H1 (cell line): Measurements from ENCODE around the gene TBC1D4. TPM values are rescaled to one million over a fixed set of nuclear protein-coding genes. Genes with fewer than 3 reads are reported as not detected.

Source experiments
- CTCF ChIA-PET: fragments of 300-600 bp; sonication (Branson Sonifier 250); formaldehyde crosslinking; loops from one replicate; lab custom pipeline; 2021; ENCODE audit not compliant: partially characterized antibody; lab: Charles Lee
- POLR2A ChIA-PET: fragments of 300-600 bp; sonication (Branson Sonifier 250); formaldehyde crosslinking; loops from one replicate; lab custom pipeline; 2021; ENCODE audit warnings: inconsistent platforms; ENCODE audit not compliant: partially characterized antibody; lab: Charles Lee
- DNase-seq, 2 experiments: peaks; one replicate each; pipeline versions ENCODE4 v3.0.0 to v3.0.0-alpha.2; 2010 to 2022; ENCODE audit warnings: low spot score in 2 of 2, low read depth in 1 of 2, mixed read lengths in 1 of 2
- FAIRE-seq: peaks from 2 replicates; lab custom pipeline; 2011; peaks lifted over from hg19 to GRCh38; lab: Jason Lieb, UNC
- H2AFZ ChIP-seq: 2 replicates; pipeline ENCODE4 v1.8.1; 2012; ENCODE audit warnings: low read length, inconsistent platforms
- H2AK5ac ChIP-seq: 2 replicates; pipeline ENCODE4 v1.6.1; 2013; ENCODE audit warnings: low read depth, low read length
- H2BK120ac ChIP-seq: replicated peaks from 2 replicates; pipeline ENCODE3; 2013; ENCODE audit warnings: low read depth, low read length, inconsistent platforms
- H2BK12ac ChIP-seq: 2 replicates; pipeline ENCODE4 v1.6.1; 2013; ENCODE audit warnings: low read depth, low read length
- H2BK15ac ChIP-seq: 2 replicates; pipeline ENCODE4 v1.6.1; 2013; ENCODE audit warnings: low read length
- H2BK20ac ChIP-seq: 2 replicates; pipeline ENCODE4 v1.6.1; 2013; ENCODE audit warnings: low read length
- H2BK5ac ChIP-seq: 2 replicates; pipeline ENCODE4 v1.6.1; 2013; ENCODE audit warnings: low read depth, low read length
- H3K14ac ChIP-seq: 2 replicates; pipeline ENCODE4 v1.6.1; 2013; ENCODE audit warnings: inconsistent platforms; ENCODE audit not compliant: insufficient read length
- H3K18ac ChIP-seq: 2 replicates; pipeline ENCODE4 v1.6.1; 2013; ENCODE audit warnings: low read length; ENCODE audit errors: extremely low read depth
- H3K23ac ChIP-seq: 2 replicates; pipeline ENCODE4 v1.6.1; 2013; ENCODE audit warnings: inconsistent platforms; ENCODE audit not compliant: insufficient read length
- H3K23me2 ChIP-seq: 2 replicates; pipeline ENCODE4 v1.6.1; 2013; ENCODE audit warnings: low read depth, low read length
- H3K27ac ChIP-seq: 2 replicates; pipeline ENCODE4 v1.6.1; 2011; ENCODE audit warnings: low read depth, low read length, inconsistent platforms
- H3K27me3 ChIP-seq, 4 experiments: replicated peaks in 1 of 4; 1 replicate in 1 of 4; 2 replicates in 3 of 4; pipeline versions ENCODE4 v1.6.1 to v1.8.1; 2011 to 2013; ENCODE audit warnings: low read length in 3 of 4, mild to moderate bottlenecking in 3 of 4, inconsistent platforms in 2 of 4, mixed read lengths in 2 of 4, moderate library complexity in 1 of 4; ENCODE audit not compliant: control insufficient read depth in 3 of 4, insufficient read depth in 3 of 4; ENCODE audit errors: extremely low read depth in 1 of 4
- H3K36me3 ChIP-seq, 4 experiments: 2 replicates each; pipeline versions ENCODE4 v1.6.1 to v1.8.1; 2011 to 2013; ENCODE audit warnings: mild to moderate bottlenecking in 4 of 4, low read length in 3 of 4, moderate library complexity in 2 of 4, control low read depth in 1 of 4, inconsistent platforms in 1 of 4; ENCODE audit not compliant: insufficient read depth in 4 of 4, control insufficient read depth in 2 of 4
- H3K4ac ChIP-seq: replicated peaks from 2 replicates; pipeline ENCODE3; 2013; ENCODE audit warnings: low read length, low read depth, mixed read lengths, inconsistent platforms; ENCODE audit not compliant: insufficient read length
- H3K4me1 ChIP-seq, 4 experiments: replicated peaks in 1 of 4; 1 replicate in 1 of 4; 2 replicates in 3 of 4; pipeline versions ENCODE4 v1.6.1 to v1.8.1; 2011 to 2013; ENCODE audit warnings: low read length in 3 of 4, inconsistent platforms in 2 of 4, mixed read lengths in 1 of 4; ENCODE audit not compliant: insufficient read depth in 4 of 4, control insufficient read depth in 3 of 4
- H3K4me2 ChIP-seq, 2 experiments: 2 replicates each; pipeline versions ENCODE4 v1.6.1 to v1.8.1; 2011 to 2013; ENCODE audit warnings: low read depth in 2 of 2, low read length in 2 of 2, control low read depth in 1 of 2, inconsistent platforms in 1 of 2, mild to moderate bottlenecking in 1 of 2; ENCODE audit not compliant: insufficient read depth in 1 of 2
- H3K4me3 ChIP-seq, 4 experiments: fragments of 200-600, 300-600 bp in 1 of 4; sonication (generic), shearing (Covaris generic), sonication (Bioruptor Twin) in 1 of 4; 2 replicates each; pipeline versions ENCODE4 v1.5.1 to v1.8.1; 2011 to 2016; ENCODE audit warnings: low read length in 4 of 4, low read depth in 3 of 4, control low read depth in 2 of 4, inconsistent platforms in 2 of 4, mild to moderate bottlenecking in 2 of 4, mixed read lengths in 1 of 4, moderate library complexity in 1 of 4; ENCODE audit not compliant: insufficient read depth in 2 of 4; ENCODE audit errors: extremely low read depth in 1 of 4
- H3K56ac ChIP-seq: replicated peaks from 2 replicates; pipeline ENCODE3; 2013; ENCODE audit warnings: low read depth, mild to moderate bottlenecking, mixed read lengths, low read length, inconsistent platforms; ENCODE audit not compliant: insufficient read length
- H3K79me1 ChIP-seq: 2 replicates; pipeline ENCODE4 v1.6.1; 2013; ENCODE audit warnings: low read depth, low read length, control low read depth
- H3K79me2 ChIP-seq, 2 experiments: 2 replicates each; pipeline versions ENCODE4 v1.6.1 to v1.8.1; 2012 to 2013; ENCODE audit warnings: low read length in 2 of 2, mild to moderate bottlenecking in 2 of 2, inconsistent platforms in 1 of 2; ENCODE audit not compliant: insufficient read depth in 2 of 2, control insufficient read depth in 1 of 2
- H3K9ac ChIP-seq, 4 experiments: replicated peaks in 1 of 4; 1 replicate in 1 of 4; 2 replicates in 3 of 4; pipeline versions ENCODE4 v1.6.1 to v1.8.1; 2011 to 2013; ENCODE audit warnings: low read depth in 3 of 4, low read length in 3 of 4, control low read depth in 2 of 4, mild to moderate bottlenecking in 2 of 4, moderate library complexity in 2 of 4, inconsistent platforms in 1 of 4; ENCODE audit errors: extremely low read depth in 1 of 4
- H3K9me3 ChIP-seq, 2 experiments: 2 replicates each; pipeline versions ENCODE4 v1.6.1 to v1.8.1; 2012 to 2013; ENCODE audit warnings: mild to moderate bottlenecking in 2 of 2, moderate library complexity in 2 of 2, control low read depth in 1 of 2, inconsistent platforms in 1 of 2, low read depth in 1 of 2, low read length in 1 of 2, mixed read lengths in 1 of 2; ENCODE audit not compliant: insufficient read depth in 2 of 2
- H4K20me1 ChIP-seq, 2 experiments: replicated peaks in 1 of 2; 2 replicates each; pipeline versions ENCODE3 to v1.8.1; 2011 to 2013; ENCODE audit warnings: inconsistent platforms in 2 of 2, low read length in 2 of 2, mild to moderate bottlenecking in 1 of 2; ENCODE audit not compliant: insufficient read depth in 2 of 2, control insufficient read depth in 1 of 2
- H4K5ac ChIP-seq: 2 replicates; pipeline ENCODE4 v1.6.1; 2013; ENCODE audit warnings: low read length, low read depth, mixed read lengths, inconsistent platforms; ENCODE audit not compliant: insufficient read length
- H4K8ac ChIP-seq: 2 replicates; pipeline ENCODE4 v1.8.0; 2013; ENCODE audit warnings: mild to moderate bottlenecking, moderate library complexity, low read length, inconsistent platforms; ENCODE audit not compliant: insufficient read depth; ENCODE audit errors: extremely low read depth
- H4K91ac ChIP-seq: replicated peaks from 2 replicates; pipeline ENCODE3; 2013; ENCODE audit warnings: low read length, mixed read lengths, inconsistent platforms; ENCODE audit not compliant: insufficient read length
- HDAC6 ChIP-seq: IDR thresholded peaks from one replicate; pipeline ENCODE4 v1.7.1; 2012; ENCODE audit warnings: low read depth, mild to moderate bottlenecking, inconsistent platforms, low read length, moderate library complexity
- RXRA ChIP-seq: IDR thresholded peaks from 2 replicates; pipeline ENCODE4 v1.6.1; 2011; ENCODE audit warnings: low read depth, mild to moderate bottlenecking, low read length, moderate library complexity; ENCODE audit not compliant: insufficient read depth
- SIN3A ChIP-seq, 2 experiments: IDR thresholded peaks in 1 of 2; conservative IDR thresholded peaks in 1 of 2; 2 replicates each; pipeline ENCODE4 v1.6.1; 2011 to 2012; ENCODE audit warnings: low read length in 2 of 2, improper control_type of control experiment in 1 of 2, low read depth in 1 of 2, mild to moderate bottlenecking in 1 of 2
- SIRT6 ChIP-seq: IDR thresholded peaks from one replicate; pipeline ENCODE4 v1.7.1; 2012; ENCODE audit warnings: low read length, inconsistent platforms
- USF2 ChIP-seq: IDR thresholded peaks from 2 replicates; pipeline ENCODE4 v1.6.1; 2011; ENCODE audit warnings: low read length, improper control_type of control experiment
- WGBS, 2 experiments: shearing (Covaris generic) in 1 of 2; methylation state at CpG; one replicate each; pipeline versions ENCODE4 v1.1.6 to v1.1.7; 2013 to 2015; ENCODE audit warnings: low lambda C conversion rate in 2 of 2, mixed read lengths in 2 of 2, inconsistent platforms in 1 of 2, low coverage in 1 of 2, missing lambda C conversion rate in 1 of 2; ENCODE audit not compliant: insufficient replicate concordance in 2 of 2, insufficient coverage in 1 of 2, insufficient read length in 1 of 2; ENCODE audit errors: extremely low coverage in 1 of 2, missing lambda C conversion rate in 1 of 2; 5-methylcytosine and 5-hydroxymethylcytosine counted together
- polyA plus RNA-seq, 7 experiments: library from polyadenylated mRNA; depleted of rRNA in 3 of 7; stranded (reverse) in 5 of 7; unstranded in 2 of 7; fragments of >200 nt in 5 of 7; fragments of 200-250 nt in 2 of 7; gene quantifications; 1 replicate in 5 of 7; 2 replicates in 1 of 7; 4 replicates in 1 of 7; pipeline versions ENCODE4 v1.2.1 to v1.2.3, GENCODE V29; 2011 to 2013; ENCODE audit warnings: missing spikeins in 2 of 7, mixed read lengths in 2 of 7
- total RNA-seq: library from RNA; stranded (reverse); fragmentation: NEBNext Ultra II Directional; extraction: Animal tissue kit (Norgen Biotek cat#: 25700); gene quantifications from 2 replicates; pipeline ENCODE4 v1.2.1, GENCODE V29; 2021

The TBC1D4 gene
- total and polyA plus RNA-seq, 2 of the 8 experiments (the other 6 are each of a cell fraction or from before 2014, with no cell fraction given) = 16.7 to 39.0 TPM

GRCh38 chr13:75443356-75443958 lies 38.5 kb downstream of the TBC1D4 start:
- POLR2A ChIA-PET = interaction anchor here (2.0 kb wide), 1 partner anchor 9 kb away, joined by 5 read pairs; no protein-coding TSS in a partner anchor
- Histone ChIP-seq H3K23me2 (no peaks in the 10 kb centered on the region), H4K20me1 (peaks cover 0 to under 1% of the 10 kb centered on the region in 2 experiments), H3K56ac (no peak overlapping the region), H3K79me1 (no peaks in the 10 kb centered on the region), H4K91ac (no peak overlapping the region), H3K27ac (no peak overlapping the region), H3K9me3 (peaks cover 0 to 3% of the 10 kb centered on the region in 2 experiments; a peak in 1 of 4 replicates), H3K14ac (no peak overlapping the region), H3K79me2 (peaks cover 0 to 12% of the 10 kb centered on the region in 2 experiments; a peak in 2 of 4 replicates), H2AFZ (no peak overlapping the region), H2BK15ac (no peak overlapping the region), H3K27me3 (no peaks in the 10 kb centered on the region), H3K9ac (no peak overlapping the region), H3K23ac (no peak overlapping the region), H2BK120ac (no peak overlapping the region), H3K4me2 (no peak overlapping the region), H3K4me1 (no peaks in the 10 kb centered on the region), H2AK5ac (no peak overlapping the region), H3K4ac (no peak overlapping the region), H4K8ac (no peak overlapping the region), H3K4me3 (no peak overlapping the region), H4K5ac (no peak overlapping the region), H3K36me3 (no peaks in the 10 kb centered on the region; a peak in 1 of 8 replicates), H2BK12ac (no peak overlapping the region; the same call in 1 of the 2 replicates), H2BK5ac (no peak overlapping the region), H3K18ac (no peak overlapping the region), H2BK20ac (no peak overlapping the region)
- DNase-seq = no peak
- TF ChIP-seq RXRA (no peak), SIRT6 (no peak), SIN3A (conservative IDR thresholded peaks at IDR 0.05 in 1 of 2, IDR thresholded peaks at IDR 0.05 in 1 of 2; ENCODE audit: low read depth in 1 of 2, low read length in 2 of 2) (no peak), USF2 (no peak), HDAC6 (no peak)
- CTCF ChIA-PET = interaction anchor here (0.6 to 2.8 kb wide), 8 partner anchors 11 to 136 kb away, joined by 3 to 12 read pairs (median 4); partner anchors contain the start of gene TBC1D4
- 88% methylated on average over 8 of the region's 8 CpGs; no CpG with 5 or more reads in 1 of the 2 experiments for WGBS, 2 experiments
- no peak for FAIRE-seq
